ENCODE data around the gene CCDC200.
"Not testable (repeated sequence)": the region's sequence is repeated elsewhere in the genome, so short reads cannot be mapped to it uniquely, and the experiment has no call there.

DNA sequence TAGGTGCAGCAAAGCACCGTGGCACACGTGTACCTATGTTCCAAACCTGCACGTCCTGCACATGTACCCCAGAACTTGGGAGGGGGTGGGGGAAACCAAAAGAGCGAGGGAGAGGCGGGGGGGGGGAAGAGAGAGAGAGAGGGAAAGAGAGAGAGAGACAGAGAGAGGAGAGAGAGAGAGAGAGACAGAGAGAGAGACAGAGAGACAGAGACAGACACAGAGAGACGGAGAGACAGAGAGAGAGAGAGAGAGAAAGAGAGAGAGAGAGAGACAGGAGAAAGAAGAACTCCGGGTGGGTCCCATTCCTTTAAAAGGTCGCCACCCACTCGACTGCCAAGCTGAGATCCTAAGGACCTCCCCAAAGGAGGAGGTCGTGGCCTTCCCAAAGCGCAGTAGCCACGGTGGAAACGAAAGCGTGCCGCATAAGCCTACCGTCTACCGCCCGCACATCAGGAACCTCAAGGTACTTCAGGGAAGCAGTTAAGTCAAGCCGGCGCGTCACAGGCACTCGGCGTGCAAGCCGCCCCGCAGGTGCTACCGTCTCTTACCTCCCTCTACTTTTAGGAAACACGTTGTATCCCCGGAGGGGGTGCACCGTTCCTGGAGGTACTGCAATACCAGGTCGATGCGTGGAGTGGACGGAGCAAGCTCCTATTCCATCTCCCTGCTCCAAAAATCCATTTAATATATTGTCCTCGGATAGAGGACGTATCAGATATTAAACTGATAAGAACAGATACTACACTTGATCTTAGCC is 12.4 kb upstream of the CCDC200 start:
- TF ChIP-seq, protein P1, sequence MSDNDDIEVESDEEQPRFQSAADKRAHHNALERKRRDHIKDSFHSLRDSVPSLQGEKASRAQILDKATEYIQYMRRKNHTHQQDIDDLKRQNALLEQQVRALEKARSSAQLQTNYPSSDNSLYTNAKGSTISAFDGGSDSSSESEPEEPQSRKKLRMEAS (IDR thresholded peaks at IDR 0.05) = not testable (repeated sequence)
- TF ChIP-seq, protein P2, sequence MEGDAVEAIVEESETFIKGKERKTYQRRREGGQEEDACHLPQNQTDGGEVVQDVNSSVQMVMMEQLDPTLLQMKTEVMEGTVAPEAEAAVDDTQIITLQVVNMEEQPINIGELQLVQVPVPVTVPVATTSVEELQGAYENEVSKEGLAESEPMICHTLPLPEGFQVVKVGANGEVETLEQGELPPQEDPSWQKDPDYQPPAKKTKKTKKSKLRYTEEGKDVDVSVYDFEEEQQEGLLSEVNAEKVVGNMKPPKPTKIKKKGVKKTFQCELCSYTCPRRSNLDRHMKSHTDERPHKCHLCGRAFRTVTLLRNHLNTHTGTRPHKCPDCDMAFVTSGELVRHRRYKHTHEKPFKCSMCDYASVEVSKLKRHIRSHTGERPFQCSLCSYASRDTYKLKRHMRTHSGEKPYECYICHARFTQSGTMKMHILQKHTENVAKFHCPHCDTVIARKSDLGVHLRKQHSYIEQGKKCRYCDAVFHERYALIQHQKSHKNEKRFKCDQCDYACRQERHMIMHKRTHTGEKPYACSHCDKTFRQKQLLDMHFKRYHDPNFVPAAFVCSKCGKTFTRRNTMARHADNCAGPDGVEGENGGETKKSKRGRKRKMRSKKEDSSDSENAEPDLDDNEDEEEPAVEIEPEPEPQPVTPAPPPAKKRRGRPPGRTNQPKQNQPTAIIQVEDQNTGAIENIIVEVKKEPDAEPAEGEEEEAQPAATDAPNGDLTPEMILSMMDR (IDR thresholded peaks at IDR 0.05) = not testable (repeated sequence)
- TF ChIP-seq BHLHE40 (IDR thresholded peaks at IDR 0.05; ENCODE audit: low read depth, low read length); POLR2A (IDR thresholded peaks at IDR 0.05; ENCODE audit: low read length); EP300 (IDR thresholded peaks at IDR 0.05); NR3C1 (IDR thresholded peaks at IDR 0.05); MAFK (IDR thresholded peaks at IDR 0.05; ENCODE audit: partially characterized antibody); RAD21 (conservative IDR thresholded peaks at IDR 0.05 in 1 of 2, IDR thresholded peaks at IDR 0.05 in 1 of 2); TP53 (CRISPR knock-in tag; IDR thresholded peaks at IDR 0.05): not testable (repeated sequence)
- TF ChIP-seq, protein P3, sequence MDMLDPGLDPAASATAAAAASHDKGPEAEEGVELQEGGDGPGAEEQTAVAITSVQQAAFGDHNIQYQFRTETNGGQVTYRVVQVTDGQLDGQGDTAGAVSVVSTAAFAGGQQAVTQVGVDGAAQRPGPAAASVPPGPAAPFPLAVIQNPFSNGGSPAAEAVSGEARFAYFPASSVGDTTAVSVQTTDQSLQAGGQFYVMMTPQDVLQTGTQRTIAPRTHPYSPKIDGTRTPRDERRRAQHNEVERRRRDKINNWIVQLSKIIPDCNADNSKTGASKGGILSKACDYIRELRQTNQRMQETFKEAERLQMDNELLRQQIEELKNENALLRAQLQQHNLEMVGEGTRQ (IDR thresholded peaks at IDR 0.05) = not testable (repeated sequence)

Data from A549 (cell line).